ENCODE measurements around the gene ORC1.
A peak's percentile ranks its signal among the peaks of the same experiment; 100 is the strongest.
"Not testable (repeated sequence)": the region's sequence is repeated elsewhere in the genome, so short reads cannot be mapped to it uniquely, and the experiment has no call there.

The ORC1 gene

DNA sequence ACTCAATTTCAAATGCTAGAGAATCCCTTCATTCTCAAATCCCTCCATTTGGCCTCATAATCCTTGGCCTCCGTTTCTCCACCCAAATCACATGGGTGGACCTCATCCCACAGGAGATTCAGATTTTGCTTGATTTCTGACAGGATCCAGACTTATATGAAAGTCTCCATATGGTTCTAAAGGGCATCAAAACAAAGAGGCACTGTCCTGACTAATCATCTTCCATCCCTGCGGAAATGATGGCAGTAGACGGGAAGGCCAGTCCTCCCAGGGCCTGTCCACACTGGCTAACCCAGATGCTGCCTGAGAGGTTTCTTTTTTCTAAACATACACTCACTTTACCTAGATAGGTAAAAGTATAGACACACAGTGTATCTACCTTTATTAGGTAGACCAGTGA lies 18.8 kb downstream of the ORC1 start:
- no peak for DNase-seq

DNA sequence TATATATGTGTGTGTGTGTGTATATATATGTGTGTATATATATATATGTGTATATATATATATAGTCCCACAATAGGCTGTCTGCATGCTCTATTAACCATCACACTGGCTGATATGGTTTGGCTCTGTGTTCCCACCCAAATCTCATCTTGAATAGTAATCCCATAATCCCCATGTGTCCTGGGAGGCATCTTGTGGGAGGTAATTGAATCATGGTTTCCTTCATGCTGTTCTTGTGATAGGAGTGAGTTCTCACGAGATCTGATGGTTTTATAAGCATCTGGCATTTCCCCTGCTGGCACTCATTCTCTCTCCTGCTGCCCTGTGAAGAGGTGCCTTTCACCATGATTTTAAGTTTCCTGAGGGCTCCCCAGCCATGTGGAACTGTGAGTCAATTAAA lies 34.4 kb downstream of the ORC1 start:
- not testable (repeated sequence) for DNase-seq

DNA sequence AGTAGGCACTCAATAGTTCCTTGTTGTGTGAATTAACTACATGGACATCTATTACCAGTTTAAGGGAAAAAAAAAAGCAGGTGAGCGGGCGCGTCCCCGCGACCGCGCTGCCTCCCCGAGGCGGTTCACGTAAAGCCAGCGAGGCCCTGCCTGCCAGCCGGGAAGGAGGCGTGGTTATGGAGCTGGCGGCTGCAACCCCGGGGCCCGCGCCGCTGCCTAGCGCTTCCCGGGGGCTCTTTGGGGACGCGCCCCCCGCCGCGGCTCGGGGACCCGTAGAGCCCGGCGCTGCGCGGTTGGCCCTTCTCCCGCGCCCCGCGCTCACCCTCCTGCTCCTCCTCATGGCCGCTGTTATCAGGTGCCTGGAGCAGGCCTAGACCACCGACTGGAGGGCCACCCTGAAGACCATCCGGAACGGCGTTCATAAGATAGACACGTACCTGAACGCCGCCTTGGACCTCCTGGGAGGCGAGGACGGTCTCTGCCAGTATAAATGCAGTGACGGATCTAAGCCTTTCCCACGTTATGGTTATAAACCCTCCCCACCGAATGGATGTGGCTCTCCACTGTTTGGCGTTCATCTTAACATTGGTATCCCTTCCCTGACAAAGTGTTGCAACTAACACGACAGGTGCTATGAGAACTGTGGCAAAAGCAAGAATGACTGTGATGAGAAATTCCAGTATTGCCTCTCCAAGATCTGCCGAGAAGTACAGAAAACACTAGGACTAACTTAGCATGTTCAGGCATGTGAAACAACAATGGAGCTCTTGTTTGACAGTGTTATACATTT lies 35.6 kb downstream of the ORC1 start:
- peak; percentile 38 to 47 for DNase-seq

DNA sequence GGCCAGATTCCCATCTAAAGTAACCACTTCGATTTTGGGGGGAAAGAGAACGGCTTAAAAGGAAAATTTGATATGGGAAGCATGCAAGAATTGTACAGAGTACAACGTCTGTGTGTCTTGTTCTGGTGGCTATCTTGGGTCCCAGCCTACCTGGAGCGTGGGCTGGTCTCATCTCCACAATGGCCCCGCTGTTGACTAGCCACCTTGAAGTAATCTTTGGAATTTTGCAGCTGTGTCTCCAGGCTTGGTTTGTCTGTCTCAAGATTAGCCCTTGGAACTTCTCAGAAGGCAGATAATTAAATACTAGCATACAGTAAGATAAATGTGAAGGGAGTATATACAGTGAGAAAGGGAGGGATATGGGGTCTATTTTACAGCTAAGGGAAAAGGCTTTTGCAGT lies 37.0 kb downstream of the ORC1 start:
- no peak for DNase-seq

DNA sequence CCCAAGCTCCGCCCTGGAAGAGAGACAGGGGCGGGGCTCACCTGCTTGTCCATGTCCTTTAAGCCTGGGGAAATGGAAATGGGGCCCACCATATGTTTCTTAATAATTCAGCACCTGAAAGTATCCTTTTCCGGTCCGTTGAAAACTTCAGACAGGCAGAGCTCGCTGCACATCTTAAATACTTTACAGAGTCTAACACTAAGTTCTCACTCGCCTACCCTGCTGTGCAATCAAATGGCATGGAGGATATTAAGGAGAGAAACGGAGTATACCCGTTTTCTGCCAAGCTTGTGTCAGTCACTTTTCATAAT lies 37.8 kb downstream of the ORC1 start:
- DNase-seq: no peak

DNA sequence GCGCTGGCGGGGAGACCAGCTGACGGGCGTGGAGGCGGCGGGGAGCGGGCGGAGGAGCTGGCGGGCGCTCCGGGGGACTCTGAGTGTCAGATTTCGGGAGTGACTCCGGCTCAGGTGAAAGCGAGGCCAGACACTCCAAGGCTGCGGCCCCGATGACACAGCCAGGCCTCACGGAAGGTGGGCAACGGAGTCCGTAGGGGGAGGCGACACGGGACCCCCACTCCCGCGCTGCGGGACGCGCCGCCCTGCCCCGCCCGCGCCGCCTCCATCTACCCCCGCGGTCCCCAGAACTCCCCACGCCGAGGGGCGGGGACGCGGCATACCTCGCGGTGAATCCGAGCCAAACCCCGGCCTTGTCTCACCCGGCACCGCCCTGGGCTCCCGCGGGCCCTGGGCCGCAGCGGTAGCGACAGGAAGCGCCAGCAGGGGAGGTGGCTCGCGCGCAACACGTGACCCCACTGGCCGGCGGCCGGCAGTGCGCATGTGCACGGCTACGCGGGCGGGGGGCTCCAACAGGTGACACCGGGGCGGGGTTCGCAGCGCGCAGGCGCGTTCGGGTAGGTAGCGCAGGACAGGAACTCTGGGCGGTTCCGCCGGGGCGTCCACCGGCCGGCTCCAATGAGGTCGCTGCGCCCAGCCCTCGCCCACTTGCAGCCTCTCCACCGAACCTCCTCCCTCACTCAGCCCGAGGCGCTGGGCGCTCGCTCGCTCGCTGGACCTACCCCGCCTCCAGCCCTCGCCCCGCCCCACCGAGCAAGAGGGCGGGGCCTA lies 38.3 kb downstream of the ORC1 start, which contains the start of gene CC2D1B:
CC2D1B (minus strand) TSS at position 460 of the 771 bp plus-strand sequence. CDS start 1,585 bp downstream, outside the sequence.
- peak; percentile 98 for DNase-seq

DNA sequence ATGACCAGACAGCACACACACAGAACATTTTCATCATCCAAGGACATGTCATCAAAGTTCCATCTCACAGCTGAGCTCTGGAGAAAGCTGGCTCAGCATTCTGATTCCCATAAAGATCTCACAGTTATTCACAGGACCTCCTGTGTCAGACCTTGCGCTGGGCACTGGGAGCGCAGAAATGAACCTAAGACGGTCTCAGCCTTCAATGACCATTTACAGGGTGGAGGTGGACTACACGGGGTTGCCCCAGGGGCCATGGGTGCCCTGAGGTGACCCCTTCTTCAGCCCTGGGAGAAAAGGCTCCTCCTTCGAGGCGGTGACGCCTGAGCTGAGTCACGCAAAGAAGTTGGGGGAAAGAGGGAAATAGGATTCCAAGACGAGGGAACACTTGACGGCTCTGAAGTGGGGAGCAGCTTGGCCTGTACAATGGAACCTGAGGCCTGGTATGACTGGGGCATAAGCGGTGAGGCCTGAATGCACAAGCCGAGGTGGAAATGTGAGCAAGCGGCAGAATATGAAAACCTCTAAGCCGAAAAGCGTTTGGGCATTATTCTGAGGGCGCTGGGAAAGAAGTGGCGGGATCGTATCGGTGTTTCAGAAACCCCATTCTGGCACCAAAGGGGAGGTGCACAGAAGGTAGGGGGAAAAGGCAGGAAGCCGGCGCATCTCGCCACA lies 39.0 kb downstream of the ORC1 start:
- DNase-seq: peak in 1 of 2 donors; percentile 15

DNA sequence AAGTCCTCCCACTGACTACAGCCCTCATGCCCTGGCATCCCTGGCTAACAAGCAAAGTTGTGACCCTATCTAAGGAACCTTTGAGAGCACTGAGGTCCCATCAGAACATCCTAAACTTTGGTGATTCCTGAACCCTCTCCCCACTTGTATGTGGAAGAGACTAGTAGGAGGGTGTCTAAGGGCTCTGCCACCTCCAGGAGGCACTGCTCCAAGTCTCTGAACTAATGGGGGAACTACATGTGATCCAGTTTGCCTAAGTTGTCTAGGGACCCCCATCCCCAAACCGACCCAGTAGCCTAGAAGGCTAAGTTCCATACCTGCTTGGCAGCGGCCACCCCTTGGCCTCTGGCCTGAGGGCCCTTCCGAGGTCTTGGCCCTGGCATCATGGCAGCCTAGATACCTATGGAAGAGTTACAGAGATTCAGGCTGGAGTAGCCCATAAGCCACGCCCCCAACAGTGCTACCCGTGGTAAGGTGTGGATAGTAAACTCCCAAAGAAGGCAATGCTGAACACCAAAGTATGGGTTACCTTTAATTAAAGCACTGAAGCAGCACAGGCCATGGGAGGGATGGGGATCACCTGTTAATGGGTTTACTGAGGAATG lies 39.9 kb downstream of the ORC1 start:
- no peak for DNase-seq

DNA sequence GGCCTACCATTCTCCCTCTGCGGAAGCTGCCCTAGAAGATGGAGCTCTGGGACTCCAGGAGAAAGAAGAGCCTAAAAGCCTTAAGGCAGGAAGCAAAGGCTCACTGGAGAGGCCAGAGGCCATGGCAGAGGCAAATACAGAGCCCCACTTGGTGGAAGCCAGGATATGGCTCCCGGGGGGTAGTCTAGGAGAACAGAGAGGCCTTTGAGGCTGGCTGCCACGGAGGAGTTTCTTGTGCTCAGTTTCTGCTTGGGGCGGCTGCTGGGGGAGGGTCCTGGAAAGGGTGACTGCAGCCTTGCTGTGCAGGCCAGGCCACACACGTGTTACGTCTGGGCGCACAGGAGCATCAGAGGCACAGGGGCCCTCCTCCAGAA lies 43.6 kb downstream of the ORC1 start:
- DNase-seq: no peak

DNA sequence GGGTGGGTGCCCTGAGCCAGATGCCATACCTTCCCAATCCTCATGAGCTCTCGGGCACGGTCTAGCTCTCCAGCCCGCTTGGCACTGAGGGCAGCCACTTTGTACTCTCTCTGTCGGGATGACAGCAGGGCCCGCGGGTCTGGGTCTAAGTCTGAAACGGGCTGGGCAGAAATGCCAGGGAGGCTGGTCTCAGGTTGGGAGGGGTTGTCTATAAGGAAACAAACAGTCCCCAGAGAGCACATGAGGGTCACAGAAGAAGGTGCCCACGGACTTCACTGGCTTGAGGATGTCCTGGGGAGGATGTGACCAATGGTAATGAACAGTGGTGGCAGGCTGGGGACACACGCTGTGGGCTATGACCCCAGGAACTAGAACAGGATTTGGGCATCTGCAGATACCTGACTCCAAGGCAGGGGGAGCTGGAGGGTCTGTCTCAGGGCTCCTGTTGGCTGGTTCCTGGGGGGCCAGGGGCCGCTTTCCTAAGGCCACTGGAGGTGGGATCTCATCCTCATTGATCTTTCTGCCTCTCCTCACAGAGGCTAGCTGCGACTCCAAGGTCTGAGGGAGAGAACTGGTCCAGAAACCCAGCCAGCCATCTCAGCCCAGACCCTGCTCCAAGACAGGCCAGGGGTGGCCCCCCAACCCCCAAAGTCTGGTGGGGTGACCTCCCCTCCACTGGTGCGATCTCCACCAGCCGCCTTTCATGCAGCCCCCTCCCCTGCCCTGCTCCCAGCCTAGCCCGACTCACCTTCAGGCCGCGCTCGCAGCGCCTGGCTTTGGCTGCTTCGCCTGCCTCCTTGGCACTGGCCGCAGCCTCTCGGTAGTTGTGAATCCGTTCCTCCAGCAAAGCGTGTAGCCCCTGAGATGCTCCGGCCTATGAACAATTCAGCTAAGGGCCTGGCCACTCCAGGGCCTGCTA lies 44.3 kb downstream of the ORC1 start:
- DNase-seq: no peak

DNA sequence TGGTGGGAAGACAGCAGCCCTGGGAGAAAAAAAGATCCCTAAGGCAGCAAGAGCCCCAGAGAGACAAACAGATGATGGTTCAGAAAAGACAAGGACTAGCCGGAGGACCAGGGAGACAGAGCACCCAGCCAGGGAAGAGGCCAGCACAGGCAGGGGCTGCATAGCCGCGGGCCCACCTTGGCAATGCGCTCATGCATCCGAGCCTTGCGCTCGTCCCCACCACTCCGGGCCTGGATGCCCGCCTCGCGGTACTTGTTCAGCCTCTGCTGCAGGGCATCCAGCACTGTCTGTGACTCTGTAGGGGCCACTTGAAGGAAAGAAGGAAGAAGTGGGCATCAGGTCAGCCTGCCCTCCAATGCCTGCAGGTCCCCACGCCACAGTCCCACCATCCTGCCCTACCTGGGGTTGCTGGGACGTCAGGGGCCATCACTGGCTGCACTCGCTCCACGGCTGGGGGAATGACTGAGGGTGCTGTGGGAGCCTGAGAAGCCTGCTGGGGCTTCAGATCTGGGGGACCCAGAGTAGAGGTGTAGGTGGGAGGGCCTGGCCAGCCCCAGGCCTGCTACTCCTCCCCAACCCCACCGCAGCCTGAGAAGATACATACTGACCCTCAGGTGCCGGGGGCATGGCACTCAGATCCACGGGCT lies 45.2 kb downstream of the ORC1 start:
- no peak for DNase-seq

DNA sequence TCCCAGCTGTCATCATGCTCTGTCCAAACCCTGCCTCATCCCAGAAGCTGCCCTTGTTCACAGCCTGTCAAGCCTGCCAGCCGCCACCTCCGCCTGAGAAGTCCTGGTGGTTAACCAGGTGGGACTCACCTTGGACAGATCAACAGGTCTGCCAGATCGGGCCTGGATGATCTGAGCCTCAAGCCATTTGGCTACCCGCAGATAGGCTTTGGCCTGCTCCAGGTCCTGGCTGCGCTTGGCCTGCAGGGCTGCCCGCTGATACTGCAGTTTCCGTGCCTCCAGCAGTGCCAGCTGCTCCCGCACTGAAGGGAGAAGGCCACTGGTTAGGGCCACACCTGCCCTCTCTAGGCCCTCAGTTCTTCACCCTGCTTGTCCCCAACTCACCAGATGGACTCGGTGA lies 46.8 kb downstream of the ORC1 start:
- DNase-seq: no peak

DNA sequence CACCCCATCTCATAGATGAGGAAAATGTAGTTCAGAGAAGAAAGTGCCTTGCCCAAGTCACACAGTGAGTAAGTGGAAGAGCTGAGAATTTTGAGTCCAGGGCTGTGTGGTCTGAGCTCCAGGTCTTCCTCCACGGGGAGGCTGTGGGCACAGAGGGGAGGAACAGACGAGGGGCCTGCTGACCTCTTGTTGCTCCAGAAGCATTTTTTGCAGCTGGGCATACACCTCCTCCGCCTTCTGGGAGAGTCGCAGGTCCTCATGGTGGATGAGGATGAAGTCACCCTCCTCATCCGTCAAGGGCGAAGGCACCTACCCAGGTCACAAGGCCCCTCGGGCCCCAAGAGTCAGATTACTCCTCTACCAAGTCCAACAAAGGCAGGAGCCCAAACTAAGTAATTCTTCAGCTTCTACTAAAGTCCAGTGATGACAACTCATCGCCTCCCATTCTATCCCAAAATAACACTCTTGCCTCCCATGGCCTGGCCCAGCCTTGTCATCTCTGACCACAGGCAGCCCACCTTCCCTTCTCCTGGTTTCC lies 47.3 kb downstream of the ORC1 start:
- no peak for DNase-seq

DNA sequence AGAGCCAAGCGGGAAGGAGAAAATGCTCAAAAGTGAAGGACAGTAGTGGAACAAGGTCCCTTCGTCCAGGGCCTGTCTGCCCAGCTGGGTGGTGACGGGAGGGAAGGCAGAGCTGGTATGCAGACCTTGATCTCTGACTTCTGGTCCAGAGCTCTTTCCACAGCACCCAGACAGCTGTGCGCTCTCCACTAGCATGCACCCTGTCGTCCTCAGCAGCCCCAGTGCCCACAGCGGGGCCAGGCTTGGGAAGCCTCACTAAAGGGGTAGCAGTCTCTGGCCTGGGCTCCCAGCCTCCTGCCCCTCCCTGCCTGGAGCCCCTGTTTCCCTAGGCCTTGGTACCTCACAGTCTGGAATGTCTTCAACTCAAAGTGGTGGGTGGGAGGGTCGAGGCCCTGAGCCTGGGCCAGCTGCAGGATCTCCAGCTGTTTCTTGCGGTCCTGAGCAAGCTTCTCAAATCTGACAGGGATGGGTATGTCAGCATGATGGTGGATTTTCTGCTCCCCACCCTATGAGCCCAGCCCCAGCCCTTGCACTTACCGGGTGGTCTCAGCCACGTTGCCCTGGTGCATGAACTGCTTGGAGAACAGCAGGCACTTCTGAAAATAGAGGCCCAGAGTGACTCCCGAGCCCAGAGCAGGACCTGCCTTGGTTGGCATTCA lies 48.2 kb downstream of the ORC1 start:
- DNase-seq: no peak

DNA sequence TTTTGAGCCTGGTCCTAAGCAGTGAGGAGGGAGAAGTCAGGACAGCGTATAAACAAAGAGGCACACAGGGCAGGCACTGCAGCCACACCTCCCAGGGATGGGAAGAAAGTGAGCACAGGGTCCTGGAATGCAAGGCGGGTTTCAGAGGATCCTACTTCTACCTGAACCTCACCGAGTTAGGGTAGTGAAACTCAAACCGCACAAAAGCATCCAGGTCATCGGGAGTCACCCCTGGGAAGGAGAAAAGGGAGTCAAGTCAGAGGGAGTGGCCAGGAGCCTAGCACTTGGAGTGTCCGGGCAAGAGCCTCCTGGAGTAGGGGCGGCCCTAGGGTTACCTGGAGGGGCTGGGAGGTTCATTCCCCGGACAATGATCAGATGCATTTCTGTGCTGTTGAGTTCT lies 48.8 kb downstream of the ORC1 start:
- no peak for DNase-seq

DNA sequence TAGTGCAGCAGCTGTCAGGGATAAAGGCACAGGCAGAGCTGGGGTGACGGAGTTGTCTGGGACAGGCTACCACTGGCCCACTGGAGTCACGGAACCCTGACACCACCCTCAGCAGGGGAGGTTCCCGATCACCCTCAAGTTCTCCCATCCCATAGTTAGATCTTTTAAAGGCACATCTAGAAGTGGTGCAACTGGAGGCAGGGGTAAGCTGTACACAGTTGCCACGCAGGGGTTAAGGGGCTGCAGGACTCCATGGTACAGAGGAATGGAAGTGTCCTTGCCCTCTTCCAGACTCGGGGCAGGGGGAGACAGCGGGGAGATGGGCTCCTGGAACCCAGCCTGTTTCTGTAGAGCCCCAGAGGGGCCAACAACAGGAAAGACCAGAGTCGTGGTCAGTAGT lies 51.5 kb downstream of the ORC1 start:
- no peak for DNase-seq

DNA sequence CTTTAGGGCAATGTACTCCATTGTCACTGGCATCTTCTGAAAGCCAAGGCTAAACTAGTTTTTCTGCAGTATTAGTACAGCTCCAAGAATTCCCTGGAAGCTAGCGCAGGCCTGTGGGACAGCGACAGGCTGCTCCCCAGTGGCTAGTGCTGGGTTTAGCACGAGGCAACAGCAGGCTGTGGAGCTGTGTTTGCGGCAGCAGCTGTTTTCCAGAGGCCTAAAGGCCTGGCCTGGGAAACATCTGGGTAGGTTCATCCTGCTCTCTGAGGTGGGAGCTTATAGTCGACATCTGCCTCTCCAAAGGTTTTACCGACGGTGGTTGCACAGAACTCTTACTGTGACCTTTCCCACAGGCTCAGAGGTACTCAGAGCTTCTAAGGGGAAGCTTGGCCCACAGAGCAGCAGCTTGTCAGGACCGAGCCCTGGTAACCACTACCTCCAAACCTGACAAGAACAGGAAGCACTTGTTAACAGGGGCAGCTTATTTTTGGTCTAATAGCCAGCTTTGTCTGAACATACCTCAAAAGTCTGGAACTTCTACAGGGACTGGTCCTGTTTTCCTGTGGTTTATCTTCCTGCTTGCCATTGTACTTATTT lies 55.4 kb downstream of the ORC1 start:
- DNase-seq: no peak

DNA sequence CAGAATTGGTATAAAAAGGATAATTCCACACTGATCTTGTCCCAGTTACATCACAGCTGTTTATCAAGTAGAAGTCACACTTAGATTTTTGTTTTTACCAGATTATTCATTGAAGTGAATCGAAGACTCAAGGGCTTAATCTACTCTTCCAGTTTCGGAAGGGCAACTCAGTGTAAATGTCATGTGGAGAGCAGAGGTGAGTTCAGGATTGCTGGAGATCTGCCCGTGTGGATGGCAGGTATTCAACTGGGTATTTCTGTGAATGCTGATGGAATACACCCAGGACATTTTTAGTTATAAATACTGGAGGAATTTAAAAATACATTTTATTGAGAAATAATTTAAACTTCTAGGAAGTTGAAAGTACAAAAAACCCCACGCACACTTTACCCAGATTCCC lies 57.6 kb downstream of the ORC1 start:
- DNase-seq: no peak

DNA sequence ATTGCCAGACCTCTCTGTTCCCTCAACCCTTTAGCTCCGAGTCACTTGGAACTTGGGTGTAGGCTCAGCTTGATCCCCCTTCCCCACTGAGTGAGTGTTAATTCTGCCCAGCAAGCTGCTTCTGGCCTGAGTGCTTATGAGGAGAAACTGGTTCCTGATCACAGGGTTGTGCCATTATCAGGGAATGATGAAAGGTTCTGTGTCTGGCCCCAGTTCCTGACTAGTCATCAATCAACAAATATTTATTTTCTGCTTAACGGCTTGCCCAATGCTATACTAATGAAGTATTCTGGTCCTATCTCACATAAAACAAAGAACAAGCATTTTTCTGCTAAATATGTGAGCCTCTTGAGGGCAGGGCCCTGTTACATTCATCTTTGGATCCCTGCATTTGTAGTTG lies 59.0 kb downstream of the ORC1 start:
- DNase-seq: no peak

DNA sequence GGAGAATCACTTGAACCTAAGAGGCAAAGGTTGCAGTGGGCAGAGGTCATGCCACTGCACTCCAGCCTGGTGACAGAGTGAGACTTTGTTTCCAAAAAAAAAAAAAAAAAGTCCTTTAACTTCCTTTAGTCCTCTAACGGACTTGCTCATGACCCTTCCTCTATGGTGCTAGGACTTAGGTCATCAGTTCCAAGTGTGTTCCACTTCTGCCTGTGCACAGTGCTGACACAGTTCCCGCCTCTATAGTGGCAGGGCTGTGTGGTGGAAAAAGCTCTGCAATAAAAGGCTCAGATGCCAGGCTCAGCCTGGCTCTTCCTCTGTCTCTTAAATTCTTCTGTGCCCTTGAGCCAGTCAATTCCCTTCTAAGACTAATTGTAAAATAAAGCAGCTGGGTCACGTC lies 60.2 kb downstream of the ORC1 start:
- no peak for DNase-seq

All from stimulated activated CD4-positive, alpha-beta T cell treated with anti-CD3 and anti-CD28 coated beads, Interleukin-2, amount 100 ng/mL, for 48 hours (primary cell).